Fibroblast of the aortic adventitia (primary cell): ENCODE data around the gene CCDC54. TPM values are rescaled to one million over a fixed set of nuclear protein-coding genes. Genes with fewer than 3 reads are reported as not detected.

ENCODE experiments used
- DNase-seq: peaks from one replicate; pipeline ENCODE4 v3.0.0-alpha.2; 2010; ENCODE audit warnings: low read depth
- H3K4me3 ChIP-seq: 2 replicates; pipeline ENCODE4 v1.5.1; 2011; ENCODE audit warnings: low read depth, mild to moderate bottlenecking, control low read depth, low read length, moderate library complexity
- total RNA-seq: library from RNA; depleted of rRNA; stranded (reverse); fragments of >200 nt; gene quantifications from 2 replicates; pipeline ENCODE4 v1.2.3, GENCODE V29; 2012; ENCODE audit warnings: low replicate concordance
- TF ChIP-seq, protein P1 (sequence below): IDR thresholded peaks from 2 replicates; pipeline ENCODE4 v1.5.1; 2011; ENCODE audit warnings: mild to moderate bottlenecking, low read length, control low read depth, inconsistent platforms; ENCODE audit not compliant: insufficient read depth

Gene CCDC54
- total RNA-seq, 1 donor, result not detected

DNA sequence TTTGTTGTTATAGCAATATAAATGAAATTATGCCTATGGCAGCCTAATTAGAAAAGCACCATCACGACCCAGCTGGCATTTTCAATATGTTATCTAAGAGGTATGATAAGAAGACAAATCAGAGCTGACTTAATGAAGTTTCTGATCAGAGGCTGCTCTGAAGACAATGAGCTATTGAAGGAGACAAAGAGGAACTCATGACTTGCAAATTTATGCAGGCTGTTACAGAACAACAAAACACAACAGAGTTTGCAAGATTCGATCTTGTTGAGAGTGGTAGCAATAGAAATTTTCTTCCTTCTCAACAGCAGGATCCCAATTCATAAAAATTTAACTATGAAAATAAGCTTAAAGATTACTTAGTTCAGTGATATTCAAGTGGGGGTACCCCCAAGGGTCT is 7.7 kb downstream of the CCDC54 start:
- TF ChIP-seq, protein P1, sequence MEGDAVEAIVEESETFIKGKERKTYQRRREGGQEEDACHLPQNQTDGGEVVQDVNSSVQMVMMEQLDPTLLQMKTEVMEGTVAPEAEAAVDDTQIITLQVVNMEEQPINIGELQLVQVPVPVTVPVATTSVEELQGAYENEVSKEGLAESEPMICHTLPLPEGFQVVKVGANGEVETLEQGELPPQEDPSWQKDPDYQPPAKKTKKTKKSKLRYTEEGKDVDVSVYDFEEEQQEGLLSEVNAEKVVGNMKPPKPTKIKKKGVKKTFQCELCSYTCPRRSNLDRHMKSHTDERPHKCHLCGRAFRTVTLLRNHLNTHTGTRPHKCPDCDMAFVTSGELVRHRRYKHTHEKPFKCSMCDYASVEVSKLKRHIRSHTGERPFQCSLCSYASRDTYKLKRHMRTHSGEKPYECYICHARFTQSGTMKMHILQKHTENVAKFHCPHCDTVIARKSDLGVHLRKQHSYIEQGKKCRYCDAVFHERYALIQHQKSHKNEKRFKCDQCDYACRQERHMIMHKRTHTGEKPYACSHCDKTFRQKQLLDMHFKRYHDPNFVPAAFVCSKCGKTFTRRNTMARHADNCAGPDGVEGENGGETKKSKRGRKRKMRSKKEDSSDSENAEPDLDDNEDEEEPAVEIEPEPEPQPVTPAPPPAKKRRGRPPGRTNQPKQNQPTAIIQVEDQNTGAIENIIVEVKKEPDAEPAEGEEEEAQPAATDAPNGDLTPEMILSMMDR, result no peak
- DNase-seq, result no peak
- no peak overlapping the region for H3K4me3 ChIP-seq

DNA sequence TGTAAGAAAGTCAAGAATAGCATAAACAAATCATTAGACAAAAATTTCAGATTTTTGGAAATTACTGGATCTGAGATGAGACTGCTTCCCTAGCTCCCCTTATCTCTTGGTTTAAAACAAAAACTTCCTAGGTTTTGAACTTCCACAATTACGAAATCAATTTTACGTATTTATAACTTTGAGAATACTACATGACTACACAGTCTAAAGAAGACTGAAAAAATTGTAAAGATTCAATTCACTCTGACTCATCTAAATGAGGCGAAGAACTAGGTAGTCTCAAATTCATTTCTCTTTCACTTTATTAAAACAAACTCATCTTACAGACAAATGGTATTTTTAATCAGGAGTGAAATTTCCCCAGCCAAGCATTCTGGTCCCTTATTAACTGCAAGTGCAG is 10.3 kb downstream of the CCDC54 start:
- no peak for DNase-seq
- no peak overlapping the region for H3K4me3 ChIP-seq
- TF ChIP-seq, protein P1, result no peak

DNA sequence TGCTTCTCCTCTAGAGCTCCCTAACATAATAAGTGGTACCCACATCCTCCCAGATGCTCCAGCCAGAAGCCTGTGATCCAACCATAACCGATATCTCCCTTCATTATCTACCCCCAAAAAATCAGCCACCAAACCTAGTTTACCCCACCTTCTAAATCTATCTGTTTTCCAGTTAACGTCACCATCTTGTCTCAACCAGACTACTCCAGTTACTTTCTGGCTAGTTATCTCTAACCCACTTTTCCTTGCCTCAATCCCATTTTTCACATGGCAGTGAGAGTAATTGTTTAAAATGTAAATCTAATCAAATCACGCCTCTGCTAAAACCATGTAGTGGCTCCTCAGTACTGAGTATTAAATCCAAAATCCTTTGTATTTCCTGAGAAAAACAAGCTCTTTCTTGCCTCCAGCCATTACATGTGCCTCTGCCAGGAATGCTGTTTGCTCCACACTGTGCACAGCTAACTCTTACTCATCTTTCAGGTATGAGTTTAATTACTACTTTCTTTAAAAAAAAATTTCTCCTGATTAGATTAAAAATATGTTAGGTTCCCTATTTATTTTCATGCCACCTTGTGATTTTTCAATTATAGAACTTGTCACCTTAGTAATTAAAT is 15.4 kb downstream of the CCDC54 start:
- DNase-seq, result peak; percentile 31
- H3K4me3 ChIP-seq, result no peak overlapping the region
- TF ChIP-seq, protein P1, result no peak

DNA sequence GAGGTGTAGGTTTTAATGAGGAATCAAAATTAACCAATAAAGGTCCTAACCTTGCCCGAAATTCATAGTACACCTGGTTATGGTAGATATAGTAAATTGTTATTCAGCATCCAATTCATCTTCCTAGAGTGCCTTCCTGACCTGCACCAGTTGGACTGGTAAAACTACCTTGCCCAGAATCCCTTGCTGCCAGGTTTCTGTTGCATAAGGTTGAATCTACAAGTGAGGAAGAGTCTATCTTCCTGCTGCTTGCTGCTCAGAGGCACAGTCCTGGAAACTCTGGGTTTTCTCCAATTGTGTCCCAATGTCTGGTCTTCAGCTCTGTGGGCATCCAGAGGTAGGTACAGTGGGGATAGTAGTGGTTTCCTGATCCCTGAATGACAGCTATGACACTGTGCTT is 17.3 kb downstream of the CCDC54 start:
- H3K4me3 ChIP-seq, result no peak overlapping the region
- no peak for DNase-seq
- TF ChIP-seq, protein P1, result no peak

DNA sequence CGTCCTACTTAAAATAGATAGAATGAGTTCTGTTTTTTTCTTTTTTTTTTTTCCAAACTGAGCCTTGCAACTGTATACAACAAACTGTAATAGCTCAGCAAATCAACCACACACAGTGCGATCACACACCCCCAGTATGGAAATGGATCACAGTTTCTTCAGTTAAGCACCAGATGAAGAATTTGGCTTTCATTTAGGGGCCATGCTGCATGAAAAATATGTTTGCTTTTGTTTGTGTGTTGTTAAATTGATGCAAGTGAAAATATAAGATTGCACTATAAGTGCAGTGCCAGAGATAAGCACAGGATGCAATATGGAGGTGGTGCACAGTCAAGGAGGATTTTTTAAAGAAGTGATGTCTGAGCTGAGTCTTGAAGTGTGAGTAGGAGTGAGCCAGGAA is 17.8 kb downstream of the CCDC54 start:
- TF ChIP-seq, protein P1, result no peak
- H3K4me3 ChIP-seq, result no peak overlapping the region
- DNase-seq, result no peak

DNA sequence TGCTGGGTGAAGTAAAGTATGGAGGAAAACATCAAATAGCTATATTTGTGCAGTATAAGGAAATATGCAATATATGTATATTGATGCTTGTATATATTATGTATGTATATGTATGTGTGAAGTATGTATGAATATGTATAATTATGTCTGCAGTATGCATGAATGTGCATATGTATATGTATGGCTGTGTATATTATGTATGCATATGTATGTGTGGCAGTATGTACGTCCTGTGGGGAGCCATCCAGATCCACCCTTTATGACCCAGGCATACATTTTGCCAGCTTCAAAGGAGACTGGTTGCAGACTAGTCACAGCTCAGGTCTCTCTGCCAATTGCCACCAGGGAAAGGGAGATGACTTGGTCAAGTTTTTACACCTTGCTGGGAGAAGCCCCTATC is 24.1 kb downstream of the CCDC54 start:
- TF ChIP-seq, protein P1, result no peak
- DNase-seq, result no peak
- no peak overlapping the region for H3K4me3 ChIP-seq

DNA sequence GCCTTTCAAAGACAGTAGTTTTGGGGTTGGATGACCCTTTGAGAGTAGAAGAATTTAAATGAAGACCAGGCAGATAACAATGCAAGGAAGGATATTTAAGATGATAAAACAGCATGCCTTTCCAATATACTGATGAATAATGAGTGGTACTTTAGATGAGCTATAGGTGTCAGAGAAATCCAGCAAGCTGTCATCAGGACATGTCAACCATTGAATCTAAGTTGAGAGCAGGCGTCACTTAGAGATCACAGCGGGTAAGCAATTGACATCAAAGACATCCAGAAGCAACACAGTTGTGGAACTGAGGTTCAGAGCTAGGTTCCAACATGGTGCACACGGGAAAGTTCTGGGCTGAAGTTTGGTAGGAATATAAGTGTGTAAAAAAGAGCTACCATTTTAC is 25.0 kb downstream of the CCDC54 start:
- TF ChIP-seq, protein P1, result no peak
- H3K4me3 ChIP-seq, result no peak overlapping the region
- no peak for DNase-seq
